GM12801 (cell line): ENCODE measurements around the gene PBX4.

Source experiments
- TF ChIP-seq, protein P1 (sequence below): IDR thresholded peaks from one replicate; pipeline ENCODE4 v1.5.1; 2011; ENCODE audit warnings: control low read depth; ENCODE audit not compliant: insufficient read length; ENCODE audit errors: extremely low read depth

The PBX4 gene

DNA sequence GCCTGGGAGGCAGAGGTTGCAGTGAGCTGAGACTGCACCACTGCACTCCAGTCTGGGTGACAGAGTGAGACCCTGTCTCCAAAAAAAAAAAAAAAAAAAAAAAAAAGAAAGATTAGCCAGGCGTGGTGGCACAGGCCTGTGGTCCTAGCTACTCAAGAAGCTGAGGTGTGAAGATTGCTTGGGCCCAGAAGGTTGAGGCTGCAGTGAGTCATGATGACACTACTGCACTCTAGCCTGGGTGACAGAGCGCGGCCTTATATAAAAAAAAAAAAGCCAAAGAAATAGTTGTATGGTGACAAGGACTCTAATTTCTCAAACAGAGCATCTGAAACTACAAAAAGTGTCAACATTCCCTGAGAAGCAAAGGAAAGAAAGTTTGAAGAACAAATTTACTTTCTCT is 3.4 kb downstream of the PBX4 start:
- TF ChIP-seq, protein P1, sequence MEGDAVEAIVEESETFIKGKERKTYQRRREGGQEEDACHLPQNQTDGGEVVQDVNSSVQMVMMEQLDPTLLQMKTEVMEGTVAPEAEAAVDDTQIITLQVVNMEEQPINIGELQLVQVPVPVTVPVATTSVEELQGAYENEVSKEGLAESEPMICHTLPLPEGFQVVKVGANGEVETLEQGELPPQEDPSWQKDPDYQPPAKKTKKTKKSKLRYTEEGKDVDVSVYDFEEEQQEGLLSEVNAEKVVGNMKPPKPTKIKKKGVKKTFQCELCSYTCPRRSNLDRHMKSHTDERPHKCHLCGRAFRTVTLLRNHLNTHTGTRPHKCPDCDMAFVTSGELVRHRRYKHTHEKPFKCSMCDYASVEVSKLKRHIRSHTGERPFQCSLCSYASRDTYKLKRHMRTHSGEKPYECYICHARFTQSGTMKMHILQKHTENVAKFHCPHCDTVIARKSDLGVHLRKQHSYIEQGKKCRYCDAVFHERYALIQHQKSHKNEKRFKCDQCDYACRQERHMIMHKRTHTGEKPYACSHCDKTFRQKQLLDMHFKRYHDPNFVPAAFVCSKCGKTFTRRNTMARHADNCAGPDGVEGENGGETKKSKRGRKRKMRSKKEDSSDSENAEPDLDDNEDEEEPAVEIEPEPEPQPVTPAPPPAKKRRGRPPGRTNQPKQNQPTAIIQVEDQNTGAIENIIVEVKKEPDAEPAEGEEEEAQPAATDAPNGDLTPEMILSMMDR: no peak

DNA sequence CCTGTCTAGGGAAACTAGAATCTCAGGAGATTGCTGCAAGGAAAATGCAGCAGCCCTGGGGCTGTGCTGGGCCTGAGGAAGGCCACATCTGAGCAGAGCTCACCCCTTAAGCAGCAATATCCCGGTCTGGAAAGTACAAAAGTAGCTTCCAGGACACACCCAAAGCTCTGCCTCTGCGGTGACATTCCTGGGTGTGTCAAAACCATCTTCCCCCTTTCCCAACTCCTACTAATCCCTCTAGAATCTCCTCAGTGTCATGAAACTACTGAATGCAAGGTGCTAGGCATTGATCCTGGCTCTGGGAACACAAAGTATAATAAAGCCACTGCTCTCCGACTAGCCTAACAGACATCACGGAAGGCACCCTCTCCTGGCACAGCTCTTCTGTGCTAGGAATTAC is 5.0 kb downstream of the PBX4 start:
- TF ChIP-seq, protein P1: no peak

DNA sequence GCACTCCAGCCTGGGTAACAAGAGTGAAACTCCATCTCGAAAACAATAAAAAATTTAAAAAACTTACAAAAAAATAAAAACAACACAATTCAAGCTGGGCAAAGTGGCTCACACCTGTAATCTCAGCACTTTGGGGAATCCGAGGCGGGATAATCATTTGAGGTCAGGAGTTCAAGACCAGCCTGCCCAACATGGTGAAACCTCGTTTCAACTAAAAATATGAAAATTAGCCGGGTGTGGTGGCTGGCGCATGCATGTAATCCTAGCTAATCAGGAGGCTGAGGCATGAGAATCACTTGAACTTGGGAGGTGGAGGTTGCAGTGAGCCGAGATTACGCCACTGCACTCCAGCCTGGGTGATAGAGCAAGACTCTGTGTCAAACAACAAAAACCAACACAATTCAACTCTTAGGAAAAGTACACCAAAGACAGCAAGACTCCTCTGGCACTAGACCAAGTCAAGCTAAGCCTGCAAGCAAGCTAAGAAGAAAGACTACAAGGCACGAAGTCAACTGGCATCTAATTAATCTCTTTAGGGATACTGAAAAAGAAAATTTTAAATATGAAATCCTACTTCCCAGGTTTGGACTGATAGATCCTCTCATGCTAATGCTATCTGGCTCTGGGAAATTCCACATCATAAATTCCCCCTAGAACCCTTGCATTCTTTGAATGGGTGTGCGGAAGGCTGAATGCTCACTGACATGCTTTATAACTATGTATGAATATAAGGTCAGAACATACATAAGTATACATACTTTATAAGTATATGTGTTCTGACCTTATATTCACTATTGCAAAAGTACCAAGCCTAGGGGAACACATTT is 7.9 kb downstream of the PBX4 start:
- TF ChIP-seq, protein P1: no peak

DNA sequence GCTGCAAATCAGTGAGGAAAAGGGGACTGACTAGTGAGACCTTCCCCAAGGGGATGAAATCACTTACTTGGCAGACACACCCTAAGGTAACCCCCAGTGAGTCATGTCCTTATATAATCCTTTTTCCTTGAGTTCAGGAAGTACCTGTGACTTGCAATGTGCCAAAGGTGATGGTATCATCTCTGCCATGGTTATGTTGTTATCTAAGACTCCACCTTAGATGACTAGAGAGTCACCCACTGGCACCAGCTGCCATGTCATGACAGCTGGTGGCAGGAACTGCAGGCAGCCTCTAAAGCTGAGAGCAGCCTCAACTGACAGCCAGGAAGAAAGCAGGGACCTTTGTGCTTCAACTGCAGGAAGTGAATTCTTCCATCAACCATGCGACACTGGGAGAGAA is 12.5 kb downstream of the PBX4 start:
- TF ChIP-seq, protein P1: no peak

DNA sequence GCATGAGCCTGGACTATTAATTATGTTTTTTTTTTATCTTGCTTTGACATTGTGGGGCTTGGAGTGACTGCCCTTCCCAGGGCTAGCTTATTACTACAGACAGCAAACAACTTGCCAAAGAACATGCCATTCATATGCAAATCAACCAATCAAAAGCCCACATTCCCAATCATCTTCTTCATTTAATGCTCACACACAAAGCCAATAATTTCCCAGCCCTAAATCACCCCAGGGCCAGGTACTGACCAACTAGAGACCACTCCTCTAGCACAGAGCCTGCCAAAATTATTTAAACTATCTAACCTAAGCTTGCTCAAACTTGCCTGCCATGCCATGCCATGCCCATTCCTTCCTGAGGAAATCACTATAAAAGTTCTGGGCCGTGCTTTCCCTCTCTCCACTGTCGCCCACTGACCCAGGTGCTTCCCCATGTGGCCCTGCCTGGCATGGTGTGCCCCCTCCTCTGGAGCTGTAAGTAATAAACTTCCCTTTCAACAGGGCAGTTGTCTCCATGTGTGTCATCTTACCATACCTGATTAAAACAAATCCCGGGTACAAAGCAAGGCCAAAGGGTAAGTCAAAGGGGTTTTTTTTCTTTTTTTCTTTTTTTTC is 15.7 kb downstream of the PBX4 start:
- TF ChIP-seq, protein P1: no peak

DNA sequence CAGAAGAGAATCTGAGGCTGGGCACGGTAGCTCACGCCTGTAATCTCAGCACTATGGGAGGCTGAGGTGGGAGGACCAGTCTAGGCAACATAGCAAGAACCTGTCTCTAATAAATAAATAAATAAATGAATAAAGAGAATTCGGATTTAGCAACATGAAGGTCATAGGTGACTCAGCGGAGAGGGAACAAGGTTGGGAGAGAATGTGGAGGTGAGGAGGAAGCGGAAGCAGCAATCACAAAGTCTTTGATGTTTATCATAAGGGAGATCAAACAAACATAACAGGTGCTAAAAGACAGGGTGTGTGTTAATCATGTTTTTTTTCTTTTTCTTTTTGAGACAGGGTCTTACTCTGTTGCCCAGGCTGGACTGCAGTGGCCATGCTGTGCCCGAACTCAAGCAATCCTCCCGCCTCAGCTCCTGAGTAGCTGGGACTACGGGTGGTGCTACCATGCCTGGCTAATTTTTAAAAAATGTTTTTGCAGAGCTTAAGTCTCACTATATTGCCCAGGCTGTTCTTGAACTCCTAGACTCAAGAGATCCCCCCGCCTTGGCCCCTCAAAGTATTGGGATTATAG is 16.3 kb downstream of the PBX4 start:
- TF ChIP-seq, protein P1: no peak

DNA sequence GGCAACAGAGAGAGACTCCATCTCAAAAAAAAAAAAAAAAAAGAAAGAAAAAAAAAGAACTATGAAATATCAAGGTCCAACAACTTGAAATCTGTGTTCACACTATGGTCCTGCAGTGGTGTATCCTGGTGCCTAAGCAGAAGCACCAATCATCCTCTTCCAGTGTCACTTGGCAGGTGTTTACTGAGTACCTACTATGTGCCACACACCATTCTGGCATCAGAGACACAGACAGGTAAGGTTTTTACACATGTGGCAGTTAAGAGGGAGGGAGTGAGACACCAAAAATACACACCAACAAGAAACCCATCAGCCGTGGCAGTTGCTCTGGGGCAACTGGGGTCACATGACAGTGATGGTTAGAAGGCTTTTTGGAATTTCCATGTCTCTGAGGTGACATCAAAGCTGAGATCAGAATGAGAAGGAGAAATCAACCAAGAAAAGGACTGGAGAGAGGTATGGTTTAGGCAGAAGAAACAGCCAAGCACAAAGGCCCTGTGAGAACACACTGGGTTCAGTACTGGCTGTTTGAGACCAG is 17.6 kb downstream of the PBX4 start:
- TF ChIP-seq, protein P1: no peak
